GM12874 (cell line): Measurements from ENCODE around the gene OLFM1.

Experiments used
- TF ChIP-seq, protein P1 (sequence below): IDR thresholded peaks from 2 replicates; pipeline ENCODE4 v1.5.1; 2011; ENCODE audit warnings: low read depth, mild to moderate bottlenecking, control low read depth, low read length, moderate library complexity; ENCODE audit not compliant: insufficient read depth

Gene OLFM1

GRCh38 chr9:135095470-135096407, 8.3 kb downstream of the OLFM1 start:
- TF ChIP-seq, protein P1, sequence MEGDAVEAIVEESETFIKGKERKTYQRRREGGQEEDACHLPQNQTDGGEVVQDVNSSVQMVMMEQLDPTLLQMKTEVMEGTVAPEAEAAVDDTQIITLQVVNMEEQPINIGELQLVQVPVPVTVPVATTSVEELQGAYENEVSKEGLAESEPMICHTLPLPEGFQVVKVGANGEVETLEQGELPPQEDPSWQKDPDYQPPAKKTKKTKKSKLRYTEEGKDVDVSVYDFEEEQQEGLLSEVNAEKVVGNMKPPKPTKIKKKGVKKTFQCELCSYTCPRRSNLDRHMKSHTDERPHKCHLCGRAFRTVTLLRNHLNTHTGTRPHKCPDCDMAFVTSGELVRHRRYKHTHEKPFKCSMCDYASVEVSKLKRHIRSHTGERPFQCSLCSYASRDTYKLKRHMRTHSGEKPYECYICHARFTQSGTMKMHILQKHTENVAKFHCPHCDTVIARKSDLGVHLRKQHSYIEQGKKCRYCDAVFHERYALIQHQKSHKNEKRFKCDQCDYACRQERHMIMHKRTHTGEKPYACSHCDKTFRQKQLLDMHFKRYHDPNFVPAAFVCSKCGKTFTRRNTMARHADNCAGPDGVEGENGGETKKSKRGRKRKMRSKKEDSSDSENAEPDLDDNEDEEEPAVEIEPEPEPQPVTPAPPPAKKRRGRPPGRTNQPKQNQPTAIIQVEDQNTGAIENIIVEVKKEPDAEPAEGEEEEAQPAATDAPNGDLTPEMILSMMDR: no peak

DNA sequence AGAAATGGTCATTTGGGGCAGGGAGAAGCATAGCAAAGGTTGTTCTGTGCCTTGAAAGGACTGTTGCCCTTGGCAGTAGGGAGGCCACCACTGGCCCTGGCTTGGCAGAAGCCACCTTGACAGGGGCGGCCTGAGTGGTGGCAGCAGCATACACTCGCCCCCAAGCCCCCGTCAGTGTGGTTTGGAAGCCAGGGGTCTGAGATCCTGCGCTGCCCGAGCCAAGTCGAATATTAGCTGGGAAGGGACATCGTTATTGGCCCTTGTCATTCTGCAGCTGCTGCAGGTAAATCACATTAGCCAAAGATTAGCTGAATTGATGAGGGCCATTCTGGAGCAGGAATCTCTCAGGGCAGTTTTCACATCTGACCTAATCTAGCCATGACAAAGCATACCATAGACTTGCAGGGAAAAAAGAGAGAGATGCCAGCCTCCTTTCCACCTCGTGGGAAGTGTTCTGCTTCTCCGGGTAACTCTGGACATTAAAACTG, 9.0 kb downstream of the OLFM1 start:
- TF ChIP-seq, protein P1: no peak

DNA sequence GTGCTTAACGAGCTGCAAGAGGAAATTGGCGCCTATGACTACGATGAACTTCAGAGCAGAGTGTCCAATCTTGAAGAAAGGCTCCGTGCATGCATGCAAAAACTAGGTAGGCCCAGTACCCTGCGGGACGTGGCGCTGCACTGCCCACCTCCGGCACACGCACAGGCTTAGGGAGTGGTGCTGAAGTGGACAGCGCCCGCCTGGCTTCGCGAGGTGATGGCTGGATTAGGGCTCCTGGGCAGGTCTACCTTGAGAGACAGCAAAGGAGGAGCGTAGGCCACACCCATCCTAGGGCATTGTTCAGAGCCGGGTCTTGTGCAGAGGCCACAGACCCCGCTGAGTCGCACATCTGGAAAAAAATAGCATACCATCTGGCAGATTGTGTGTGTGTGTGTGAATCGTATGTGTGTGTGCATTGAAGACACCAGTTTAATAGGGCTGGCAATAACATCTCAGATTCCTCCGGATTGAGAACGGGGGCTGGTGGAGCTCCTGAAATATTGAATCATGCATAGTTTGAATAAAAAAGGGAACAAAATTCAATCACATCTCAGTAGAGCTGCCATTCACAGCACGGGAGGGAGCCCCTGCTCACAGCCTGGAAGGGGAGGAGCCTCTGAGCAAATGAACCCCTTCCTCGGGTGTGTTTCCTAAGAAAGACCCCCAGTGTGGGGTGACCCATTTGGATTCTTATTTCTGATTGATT, 11.1 kb downstream of the OLFM1 start:
- TF ChIP-seq, protein P1: no peak

DNA sequence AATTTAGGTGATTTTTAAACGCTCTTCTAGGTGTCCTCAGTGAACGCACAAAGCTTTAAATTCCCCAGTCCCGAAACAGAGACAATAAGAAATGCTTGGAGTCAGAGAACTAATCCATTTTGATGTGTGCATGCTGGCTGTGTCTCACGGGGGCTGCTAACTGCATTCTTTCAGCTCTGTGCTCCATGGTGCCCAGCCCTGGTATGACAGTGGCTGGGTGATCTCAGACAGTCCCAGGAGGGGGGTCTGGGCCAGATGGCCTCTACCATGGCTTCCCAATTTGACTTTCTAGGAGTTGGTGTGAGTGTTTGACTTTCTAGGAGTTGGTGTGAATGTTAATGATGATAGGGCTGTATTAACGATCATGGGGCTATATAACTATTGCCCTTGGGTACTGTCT, 12.1 kb downstream of the OLFM1 start:
- TF ChIP-seq, protein P1: no peak

DNA sequence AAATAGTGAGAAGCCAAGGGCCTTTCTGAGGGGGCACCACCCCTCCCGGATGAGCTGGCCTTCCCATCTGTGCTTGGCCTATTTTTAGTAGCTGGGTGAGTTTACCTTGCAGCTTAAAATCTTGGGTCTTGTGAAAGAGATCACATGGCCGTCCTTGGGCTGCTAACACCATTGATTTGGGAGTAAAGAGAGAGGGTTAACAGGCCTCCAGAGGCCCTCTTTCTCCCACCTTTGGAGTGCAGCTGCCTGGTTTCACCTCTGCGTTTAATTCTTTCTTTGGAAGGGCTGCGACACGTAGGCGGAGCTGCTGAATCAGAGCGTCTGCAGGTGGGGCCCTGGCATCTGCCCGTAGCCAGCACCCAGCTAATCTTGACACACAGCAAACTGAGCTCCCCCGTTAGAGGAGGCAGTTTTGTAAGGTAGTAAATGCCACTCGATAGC, 12.8 kb downstream of the OLFM1 start:
- TF ChIP-seq, protein P1: no peak

- TF ChIP-seq, protein P1: no peak
These were observed 13.4 kb downstream of the OLFM1 start for GRCh38 chr9:135100725-135101410.

DNA sequence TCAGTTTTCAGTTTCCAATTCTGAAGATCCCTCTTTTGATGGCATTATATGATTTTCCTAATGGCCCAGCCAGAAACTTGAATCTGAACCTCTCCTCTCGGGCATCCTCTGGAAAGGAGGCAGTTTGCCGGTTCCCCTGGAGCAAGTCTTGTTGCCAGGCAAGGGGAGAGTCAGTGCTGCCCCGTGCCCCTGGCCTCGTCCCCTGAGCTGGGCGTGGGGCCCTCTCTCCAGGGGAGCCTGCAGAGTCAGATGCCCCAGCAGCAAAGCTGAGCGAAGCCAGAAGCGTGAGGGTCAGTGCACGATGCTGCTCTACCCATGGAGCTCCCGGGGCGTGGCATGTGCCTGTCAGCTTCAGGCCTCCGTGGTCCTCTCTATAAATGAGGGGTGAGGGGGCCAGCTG, 14.0 kb downstream of the OLFM1 start:
- TF ChIP-seq, protein P1: no peak
